HG02571 (cell line): ENCODE results near the gene PNLDC1.
A peak's percentile ranks its signal among the peaks of the same experiment; 100 is the strongest.
"Not testable (repeated sequence)": the region's sequence is repeated elsewhere in the genome, so short reads cannot be mapped to it uniquely, and the experiment has no call there.

Source experiments
- ATAC-seq: cut with Tn5 transposase; IDR thresholded peaks from one replicate; pipeline ENCODE4 v1.9.1; 2021; ENCODE audit warnings: mild to moderate bottlenecking, moderate library complexity; ENCODE audit not compliant: unreplicated experiment

The PNLDC1 gene

GRCh38 chr6:159778542-159779103 is 21.5 kb upstream of the PNLDC1 start:
- no peak for ATAC-seq

GRCh38 chr6:159788276-159788675 is 11.8 kb upstream of the PNLDC1 start:
- ATAC-seq, result no peak

GRCh38 chr6:159788753-159789376 is 11.2 kb upstream of the PNLDC1 start:
- ATAC-seq, result no peak

GRCh38 chr6:159789377-159790148 is 10.5 kb upstream of the PNLDC1 start, which contains the start of gene TCP1:
Gene TCP1, minus strand, starts transcription at chr6:159789602. Its CDS starts 134 bp downstream, at chr6:159789468.
- peak; percentile 79 for ATAC-seq

GRCh38 chr6:159790149-159790955 is 9.7 kb upstream of the PNLDC1 start, which contains the start of gene MRPL18:
Gene MRPL18, plus strand, starts transcription at chr6:159790467. Its CDS starts 121 bp downstream, at chr6:159790588.
- peak; percentile 81 for ATAC-seq

- ATAC-seq, result no peak
These were observed 9.0 kb upstream of the PNLDC1 start for GRCh38 chr6:159790956-159791598.

GRCh38 chr6:159794976-159795375 is 5.1 kb upstream of the PNLDC1 start:
- ATAC-seq, result not testable (repeated sequence)

- no peak for ATAC-seq
These were observed 2.5 kb upstream of the PNLDC1 start for GRCh38 chr6:159797554-159797953.

- ATAC-seq, result no peak
These were observed 1.9 kb downstream of the PNLDC1 start for GRCh38 chr6:159801935-159802334.

- no peak for ATAC-seq
These were observed 4.4 kb downstream of the PNLDC1 start for GRCh38 chr6:159804504-159804903.

- no peak for ATAC-seq
These were observed 5.5 kb downstream of the PNLDC1 start for GRCh38 chr6:159805440-159806020.

GRCh38 chr6:159806021-159806458 is 6.0 kb downstream of the PNLDC1 start:
- ATAC-seq, result no peak

GRCh38 chr6:159807150-159807858 is 7.2 kb downstream of the PNLDC1 start:
- ATAC-seq, result no peak

- ATAC-seq, result no peak
These were observed 8.6 kb downstream of the PNLDC1 start for GRCh38 chr6:159808647-159809046.

- no peak for ATAC-seq
These were observed 9.1 kb downstream of the PNLDC1 start for GRCh38 chr6:159809149-159809548.

GRCh38 chr6:159813781-159814180 is 13.7 kb downstream of the PNLDC1 start:
- no peak for ATAC-seq

GRCh38 chr6:159815410-159815809 is 15.3 kb downstream of the PNLDC1 start:
- ATAC-seq, result no peak

GRCh38 chr6:159816775-159817174 is 16.7 kb downstream of the PNLDC1 start:
- not testable (repeated sequence) for ATAC-seq

GRCh38 chr6:159817951-159818739 is 18.1 kb downstream of the PNLDC1 start:
- no peak for ATAC-seq
